ENCODE data around the gene KLHL11.

Gene KLHL11

DNA sequence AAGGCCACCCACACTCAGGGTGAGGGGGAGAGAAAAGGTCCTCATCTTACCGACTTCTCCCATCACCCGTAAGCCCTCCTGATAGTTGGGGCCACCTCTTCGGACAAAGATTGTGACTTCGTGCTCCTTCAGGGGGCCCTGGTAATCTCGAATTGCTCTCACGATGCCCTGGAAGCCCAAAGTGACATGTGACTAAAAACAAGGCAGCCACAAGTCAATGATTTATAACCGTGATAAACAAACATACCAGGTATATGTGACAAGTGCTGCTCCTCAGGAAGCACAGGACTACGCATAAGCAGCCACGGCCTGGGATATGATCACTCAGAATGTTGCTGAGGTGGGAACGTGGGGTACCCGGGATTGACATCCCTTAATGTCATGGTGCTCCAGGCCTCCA lies 36.4 kb upstream of the KLHL11 start:
- Histone ChIP-seq H3K27ac (ENCODE audit: low read length) (no peak overlapping the region), H3K9ac (ENCODE audit: low read length) (no peak overlapping the region), H3K36me3 (replicated peaks; ENCODE audit: low read depth, low read length) (peaks cover 68% of the 10 kb centered on the region), H3K4me1 (ENCODE audit: low read length) (no peaks in the 10 kb centered on the region), H3K79me2 (ENCODE audit: low read length) (no peaks in the 10 kb centered on the region), H3K4me2 (ENCODE audit: low read length) (no peak overlapping the region), H4K20me1 (ENCODE audit: insufficient read depth, low read length) (no peaks in the 10 kb centered on the region), H3K4me3 (ENCODE audit: low read length) (no peak overlapping the region), H3K9me3 (ENCODE audit: insufficient read depth, low read length) (no peaks in the 10 kb centered on the region), H3K27me3 (ENCODE audit: low read depth, low read length) (no peaks in the 10 kb centered on the region), H2AFZ (ENCODE audit: low read depth, low read length) (no peak overlapping the region)
- TF ChIP-seq CTCF (IDR thresholded peaks at IDR 0.05; ENCODE audit: low read depth, low read length), result no peak
- TF ChIP-seq EZH2phosphoT487 (IDR thresholded peaks at IDR 0.05; ENCODE audit: low read depth), result no peak

DNA sequence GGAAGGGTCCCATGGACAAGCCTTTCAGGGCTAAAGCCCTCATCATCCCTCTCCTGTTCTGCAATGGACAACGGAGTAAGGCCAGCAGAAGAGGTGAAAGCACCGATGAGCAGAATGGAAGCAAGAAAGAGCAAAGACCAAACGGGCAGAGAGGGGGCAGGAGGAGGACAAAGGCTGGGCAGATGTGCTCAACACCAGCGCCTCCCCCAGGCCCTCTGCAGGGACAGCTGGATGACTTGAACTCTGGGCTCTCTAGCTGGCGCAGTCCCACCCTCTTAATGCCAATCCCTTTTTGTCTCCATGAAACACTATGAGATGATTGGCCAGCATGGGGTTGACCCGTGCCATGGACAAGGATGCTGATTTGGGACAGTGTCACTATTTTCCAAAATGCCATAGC lies 31.5 kb upstream of the KLHL11 start:
- TF ChIP-seq CTCF (IDR thresholded peaks at IDR 0.05; ENCODE audit: low read depth, low read length) (no peak), EZH2phosphoT487 (IDR thresholded peaks at IDR 0.05; ENCODE audit: low read depth) (no peak)
- Histone ChIP-seq H3K4me1 (ENCODE audit: low read length) (no peaks in the 10 kb centered on the region), H3K4me3 (ENCODE audit: low read length) (no peak overlapping the region), H3K79me2 (ENCODE audit: low read length) (no peaks in the 10 kb centered on the region), H3K4me2 (ENCODE audit: low read length) (no peak overlapping the region), H4K20me1 (ENCODE audit: insufficient read depth, low read length) (no peaks in the 10 kb centered on the region), H3K9me3 (ENCODE audit: insufficient read depth, low read length) (no peaks in the 10 kb centered on the region), H3K36me3 (replicated peaks; ENCODE audit: low read depth, low read length) (peaks cover 63% of the 10 kb centered on the region), H3K9ac (ENCODE audit: low read length) (no peak overlapping the region), H2AFZ (ENCODE audit: low read depth, low read length) (no peak overlapping the region), H3K27ac (ENCODE audit: low read length) (no peak overlapping the region), H3K27me3 (ENCODE audit: low read depth, low read length) (no peaks in the 10 kb centered on the region)

GRCh38 chr17:41895617-41896016 lies 30.4 kb upstream of the KLHL11 start:
- no peaks in the 10 kb centered on the region for H3K4me1 ChIP-seq (ENCODE audit: low read length)
- H3K9ac ChIP-seq (ENCODE audit: low read length), result no peak overlapping the region
- TF ChIP-seq CTCF (IDR thresholded peaks at IDR 0.05; ENCODE audit: low read depth, low read length) (no peak), EZH2phosphoT487 (IDR thresholded peaks at IDR 0.05; ENCODE audit: low read depth) (no peak)
- H3K27me3 ChIP-seq (ENCODE audit: low read depth, low read length), result no peaks in the 10 kb centered on the region
- peaks cover 57% of the 10 kb centered on the region for H3K36me3 ChIP-seq (replicated peaks; ENCODE audit: low read depth, low read length)
- no peaks in the 10 kb centered on the region for H4K20me1 ChIP-seq (ENCODE audit: insufficient read depth, low read length)
- no peaks in the 10 kb centered on the region for H3K9me3 ChIP-seq (ENCODE audit: insufficient read depth, low read length)
- H3K27ac ChIP-seq (ENCODE audit: low read length), result no peak overlapping the region
- H3K4me3 ChIP-seq (ENCODE audit: low read length), result no peak overlapping the region
- no peak overlapping the region for H3K4me2 ChIP-seq (ENCODE audit: low read length)
- H3K79me2 ChIP-seq (ENCODE audit: low read length), result no peaks in the 10 kb centered on the region
- H2AFZ ChIP-seq (ENCODE audit: low read depth, low read length), result no peak overlapping the region

GRCh38 chr17:41894791-41895331 lies 29.6 kb upstream of the KLHL11 start:
- H2AFZ ChIP-seq (ENCODE audit: low read depth, low read length), result no peak overlapping the region
- H3K4me1 ChIP-seq (ENCODE audit: low read length), result no peaks in the 10 kb centered on the region
- TF ChIP-seq CTCF (IDR thresholded peaks at IDR 0.05; ENCODE audit: low read depth, low read length), result no peak
- TF ChIP-seq EZH2phosphoT487 (IDR thresholded peaks at IDR 0.05; ENCODE audit: low read depth), result no peak
- no peak overlapping the region for H3K4me3 ChIP-seq (ENCODE audit: low read length)
- H3K27ac ChIP-seq (ENCODE audit: low read length), result no peak overlapping the region
- H3K27me3 ChIP-seq (ENCODE audit: low read depth, low read length), result no peaks in the 10 kb centered on the region
- no peak overlapping the region for H3K9ac ChIP-seq (ENCODE audit: low read length)
- no peaks in the 10 kb centered on the region for H4K20me1 ChIP-seq (ENCODE audit: insufficient read depth, low read length)
- H3K9me3 ChIP-seq (ENCODE audit: insufficient read depth, low read length), result no peaks in the 10 kb centered on the region
- H3K4me2 ChIP-seq (ENCODE audit: low read length), result no peak overlapping the region
- peaks cover 58% of the 10 kb centered on the region for H3K36me3 ChIP-seq (replicated peaks; ENCODE audit: low read depth, low read length)
- H3K79me2 ChIP-seq (ENCODE audit: low read length), result no peaks in the 10 kb centered on the region

Data from OCI-LY3 (cell line).